ENCODE measurements around the gene TIAM1. TPM values are rescaled to one million over a fixed set of nuclear protein-coding genes. Genes with fewer than 3 reads are reported as not detected.
A peak's percentile ranks its signal among the peaks of the same experiment; 100 is the strongest.

The TIAM1 gene
- total RNA-seq, 1 donor = 16.3 TPM

- DNase-seq (ENCODE audit: insufficient read length, low spot score, missing footprints) = no peak
- Histone ChIP-seq H4K20me1 (ENCODE audit: insufficient read depth, low read length) (no peaks in the 10 kb centered on the region), H3K4me2 (ENCODE audit: insufficient read depth, low read length) (no peak overlapping the region), H3K27ac (ENCODE audit: low read depth, low read length) (no peak overlapping the region), H3K4me1 (ENCODE audit: insufficient read depth, low read length) (peaks cover 28% of the 10 kb centered on the region), H3K27me3 (ENCODE audit: insufficient read depth, low read length) (no peaks in the 10 kb centered on the region), H3K79me2 (ENCODE audit: insufficient read depth, low read length) (peaks cover 9% of the 10 kb centered on the region), H3K9me3 (ENCODE audit: low read depth, low read length) (no peaks in the 10 kb centered on the region), H2AFZ (ENCODE audit: low read length) (no peak overlapping the region), H3K4me3 (ENCODE audit: insufficient read depth, low read length) (no peak overlapping the region), H3K36me3 (ENCODE audit: insufficient read depth, low read length) (peaks cover 3% of the 10 kb centered on the region)
- TF ChIP-seq CTCF (IDR thresholded peaks at IDR 0.05; ENCODE audit: extremely low read depth, low read depth, low read length) = no peak
Measured at GRCh38 chr21:31337996-31338907, 5.8 kb downstream of the TIAM1 start.

- H3K27ac ChIP-seq (ENCODE audit: low read depth, low read length) = no peak overlapping the region
- no peak overlapping the region for H3K4me2 ChIP-seq (ENCODE audit: insufficient read depth, low read length)
- peaks cover 4% of the 10 kb centered on the region for H3K79me2 ChIP-seq (ENCODE audit: insufficient read depth, low read length)
Measured at GRCh38 chr21:31337086-31337485, 7.0 kb downstream of the TIAM1 start.

GRCh38 chr21:31336739-31337040 lies 7.4 kb downstream of the TIAM1 start:
- Histone ChIP-seq H4K20me1 (ENCODE audit: insufficient read depth, low read length) (no peaks in the 10 kb centered on the region), H3K79me2 (ENCODE audit: insufficient read depth, low read length) (peaks cover 4% of the 10 kb centered on the region), H3K36me3 (ENCODE audit: insufficient read depth, low read length) (peaks cover 3% of the 10 kb centered on the region), H3K4me1 (ENCODE audit: insufficient read depth, low read length) (peaks cover 26% of the 10 kb centered on the region), H3K27me3 (ENCODE audit: insufficient read depth, low read length) (no peaks in the 10 kb centered on the region), H3K4me3 (ENCODE audit: insufficient read depth, low read length) (no peak overlapping the region), H3K27ac (ENCODE audit: low read depth, low read length) (peak overlapping the region; percentile 51), H3K9me3 (ENCODE audit: low read depth, low read length) (no peaks in the 10 kb centered on the region), H2AFZ (ENCODE audit: low read length) (peak overlapping the region; percentile 6), H3K4me2 (ENCODE audit: insufficient read depth, low read length) (peak overlapping the region; percentile 35)
- no peak for DNase-seq (ENCODE audit: insufficient read length, low spot score, missing footprints)
- TF ChIP-seq CTCF (IDR thresholded peaks at IDR 0.05; ENCODE audit: extremely low read depth, low read depth, low read length) = no peak

More at GRCh38 chr21:31337086-31337485, 7.0 kb downstream of the TIAM1 start:
- Histone ChIP-seq H3K27me3 (ENCODE audit: insufficient read depth, low read length) (no peaks in the 10 kb centered on the region), H3K36me3 (ENCODE audit: insufficient read depth, low read length) (peaks cover 3% of the 10 kb centered on the region), H4K20me1 (ENCODE audit: insufficient read depth, low read length) (no peaks in the 10 kb centered on the region), H3K4me1 (ENCODE audit: insufficient read depth, low read length) (peaks cover 26% of the 10 kb centered on the region), H3K9me3 (ENCODE audit: low read depth, low read length) (no peaks in the 10 kb centered on the region), H3K4me3 (ENCODE audit: insufficient read depth, low read length) (no peak overlapping the region), H2AFZ (ENCODE audit: low read length) (no peak overlapping the region)
- DNase-seq (ENCODE audit: insufficient read length, low spot score, missing footprints) = no peak
- no peak for TF ChIP-seq CTCF (IDR thresholded peaks at IDR 0.05; ENCODE audit: extremely low read depth, low read depth, low read length)

- no peaks in the 10 kb centered on the region for H3K9me3 ChIP-seq (ENCODE audit: low read depth, low read length)
- H3K79me2 ChIP-seq (ENCODE audit: insufficient read depth, low read length) = peaks cover 2% of the 10 kb centered on the region
- H4K20me1 ChIP-seq (ENCODE audit: insufficient read depth, low read length) = no peaks in the 10 kb centered on the region
- H3K4me2 ChIP-seq (ENCODE audit: insufficient read depth, low read length) = peak overlapping the region; percentile 56
- peaks cover 26% of the 10 kb centered on the region for H3K4me1 ChIP-seq (ENCODE audit: insufficient read depth, low read length)
- H3K36me3 ChIP-seq (ENCODE audit: insufficient read depth, low read length) = peaks cover 3% of the 10 kb centered on the region
- H3K27me3 ChIP-seq (ENCODE audit: insufficient read depth, low read length) = no peaks in the 10 kb centered on the region
- TF ChIP-seq CTCF (IDR thresholded peaks at IDR 0.05; ENCODE audit: extremely low read depth, low read depth, low read length) = no peak
- H3K4me3 ChIP-seq (ENCODE audit: insufficient read depth, low read length) = no peak overlapping the region
- peak; percentile 94 for DNase-seq (ENCODE audit: insufficient read length, low spot score, missing footprints)
- H2AFZ ChIP-seq (ENCODE audit: low read length) = peak overlapping the region; percentile 6
- peak overlapping the region; percentile 51 for H3K27ac ChIP-seq (ENCODE audit: low read depth, low read length)
Measured at GRCh38 chr21:31335957-31336738, 7.9 kb downstream of the TIAM1 start.
